NCI-H146 treated with DMSO at 0.1 percent for 48 hours (cell line): ENCODE measurements around the gene PHF10.
"Not testable (repeated sequence)": the region's sequence is repeated elsewhere in the genome, so short reads cannot be mapped to it uniquely, and the experiment has no call there.

Experiments used
- DNase-seq: peaks from one replicate; lab custom pipeline; 2025; ENCODE audit not compliant: unreplicated experiment; lab: John Stamatoyannopoulos, UW

Gene PHF10

DNA sequence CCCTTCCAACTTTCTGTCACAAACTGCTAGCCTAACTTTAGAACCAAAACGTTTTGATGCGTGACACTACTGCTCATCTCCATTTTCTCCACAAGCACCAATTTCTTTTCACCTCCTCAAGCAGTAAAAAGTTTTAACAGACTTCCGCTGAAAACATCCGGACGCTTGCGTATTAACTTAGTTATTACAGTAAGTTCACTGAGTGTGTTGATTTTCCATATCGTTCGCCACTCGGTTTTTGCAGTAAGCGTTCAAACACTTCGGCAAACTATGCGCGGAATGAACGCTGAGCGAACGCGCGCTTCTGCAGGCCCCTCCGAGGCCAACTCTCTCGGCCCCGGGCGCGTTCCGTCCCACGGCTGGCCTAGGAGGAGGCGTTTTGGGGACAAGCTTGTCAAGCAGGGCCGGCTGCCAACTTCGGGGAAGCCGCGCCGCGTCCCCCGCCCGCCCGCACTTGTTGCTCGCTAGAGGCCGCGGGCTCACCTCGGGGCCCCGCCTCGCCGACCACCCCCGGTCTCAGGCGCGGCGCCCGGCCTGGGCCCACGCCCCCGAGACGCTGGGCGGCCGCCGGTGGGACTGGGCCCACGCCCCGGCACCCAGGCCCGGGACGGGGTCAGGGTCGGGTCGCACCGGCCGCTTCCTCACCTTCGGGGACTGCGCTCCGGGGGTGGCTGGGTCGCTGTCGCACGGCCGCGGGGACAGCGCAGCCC lies 945 bp downstream of the PHF10 start:
- peak; percentile 47 for DNase-seq

DNA sequence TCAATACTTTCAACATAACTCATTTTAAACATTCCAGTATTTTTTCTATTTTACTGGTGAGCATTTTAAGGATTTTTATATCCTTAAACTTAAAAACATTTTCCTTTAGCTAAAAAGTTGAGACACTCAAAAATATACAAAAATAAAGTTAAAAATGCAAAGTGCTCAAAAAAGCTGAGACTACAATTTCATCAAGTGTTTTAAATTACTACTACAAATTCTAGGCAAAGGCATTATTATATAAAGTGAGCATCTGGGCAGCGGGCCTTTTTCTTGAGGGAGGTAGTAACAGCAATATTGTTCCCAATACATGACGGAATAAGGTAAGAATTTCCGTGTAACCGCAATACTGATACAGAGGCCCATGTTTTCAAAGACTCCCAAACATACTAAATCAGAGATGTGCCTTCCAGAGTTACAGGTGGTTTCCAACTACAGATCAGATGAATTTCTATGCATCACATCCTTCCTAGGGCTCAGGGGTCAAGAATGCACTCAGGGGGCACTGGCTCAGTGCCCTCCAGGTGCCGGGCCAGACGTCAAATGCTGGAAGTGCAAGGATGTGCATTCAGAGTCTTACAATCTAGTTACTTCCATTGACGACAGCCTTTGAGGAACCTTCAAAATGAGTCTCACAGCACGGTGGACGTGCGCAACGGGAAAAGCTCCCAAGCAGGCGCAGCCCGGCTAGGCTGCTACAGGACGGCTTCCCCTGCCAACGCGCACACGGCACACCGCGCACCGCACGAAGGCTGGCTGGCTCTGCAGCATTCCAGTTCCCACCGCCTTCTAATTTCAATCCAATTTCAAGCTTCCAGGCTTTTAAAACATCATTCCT lies 1.7 kb downstream of the PHF10 start:
- no peak for DNase-seq

DNA sequence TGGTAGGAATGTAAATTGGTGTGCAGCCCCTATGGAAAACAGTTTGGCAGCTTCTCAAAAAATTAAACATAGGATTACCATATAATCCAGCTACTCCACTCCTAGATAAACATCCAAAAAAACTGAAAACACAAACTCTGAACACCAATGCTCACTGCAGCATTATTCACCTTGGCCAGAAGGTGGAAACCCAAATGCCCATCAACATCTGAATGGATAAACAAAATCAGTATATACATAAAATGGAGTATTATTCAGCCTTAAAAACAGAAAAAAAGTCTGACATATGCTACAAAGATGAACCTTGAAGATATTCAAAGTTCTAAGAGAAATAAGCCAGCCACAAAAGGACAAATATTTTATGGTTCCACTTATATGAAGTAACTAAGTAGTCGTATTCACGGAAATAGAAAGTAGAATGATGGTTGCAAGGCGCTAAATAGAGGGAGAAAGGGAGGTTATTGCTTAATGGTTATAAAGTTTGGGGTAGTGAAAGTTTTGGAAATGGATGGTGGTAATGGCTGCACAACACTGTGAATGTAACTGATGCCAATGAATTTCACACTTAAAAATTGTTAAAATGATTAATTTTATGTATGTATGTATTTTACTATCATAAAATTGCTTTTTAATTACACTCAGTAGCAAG lies 4.0 kb downstream of the PHF10 start:
- DNase-seq, result no peak

DNA sequence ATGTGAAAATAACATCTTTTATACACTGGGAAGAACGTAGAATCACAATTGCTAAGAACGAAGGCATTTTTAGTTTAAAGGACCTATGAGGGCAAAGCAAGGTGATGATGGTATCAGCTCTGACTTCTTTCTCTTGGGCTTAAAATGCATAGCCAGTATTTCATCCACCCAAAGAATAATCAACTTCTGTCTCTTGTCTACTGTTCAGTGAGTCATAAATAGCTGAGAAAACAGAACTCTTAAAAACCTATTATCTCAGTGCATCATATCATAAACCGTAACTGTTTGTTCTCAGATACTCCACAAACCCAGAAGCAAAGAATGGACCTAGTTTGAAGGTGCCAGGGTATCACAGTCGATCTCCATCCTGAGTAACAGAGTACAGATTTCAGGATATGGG lies 5.2 kb downstream of the PHF10 start:
- no peak for DNase-seq

DNA sequence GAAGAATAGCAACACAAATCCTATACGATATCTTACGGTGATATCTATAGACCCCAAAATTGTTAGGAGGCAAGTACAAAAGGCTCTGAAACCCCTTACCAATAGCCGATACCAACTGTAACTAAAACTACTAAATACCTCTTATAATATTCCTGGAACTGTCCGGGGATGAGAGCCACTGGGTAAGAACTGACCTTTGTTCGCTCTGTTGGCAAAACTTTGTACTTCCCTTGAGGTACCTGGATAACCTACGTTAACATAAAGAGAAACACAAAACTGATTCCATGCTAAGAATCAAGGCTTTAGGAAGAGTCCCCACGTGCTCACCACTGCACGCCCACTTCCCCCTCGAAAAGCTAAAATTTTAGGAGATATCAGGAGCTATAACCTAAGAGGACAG lies 9.7 kb downstream of the PHF10 start:
- no peak for DNase-seq

DNA sequence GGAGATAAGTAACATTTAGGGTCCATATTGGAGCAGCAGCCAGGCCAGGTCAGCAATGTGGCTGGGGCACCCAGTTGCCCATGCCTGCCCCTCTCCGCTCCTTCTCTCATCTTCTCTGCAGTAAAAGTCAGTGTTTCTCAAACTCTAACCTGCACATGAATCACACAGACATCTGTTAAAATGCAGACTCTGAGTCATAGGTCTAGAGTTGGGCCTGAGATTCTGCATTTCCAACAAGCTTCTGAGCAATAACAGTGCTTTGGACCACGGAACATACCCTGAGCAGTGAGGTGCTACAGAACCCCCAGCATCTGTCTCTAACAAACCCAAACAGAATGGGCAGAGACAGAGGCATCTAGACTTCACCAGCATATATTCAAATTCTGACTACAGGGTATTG lies 10.1 kb downstream of the PHF10 start:
- no peak for DNase-seq

DNA sequence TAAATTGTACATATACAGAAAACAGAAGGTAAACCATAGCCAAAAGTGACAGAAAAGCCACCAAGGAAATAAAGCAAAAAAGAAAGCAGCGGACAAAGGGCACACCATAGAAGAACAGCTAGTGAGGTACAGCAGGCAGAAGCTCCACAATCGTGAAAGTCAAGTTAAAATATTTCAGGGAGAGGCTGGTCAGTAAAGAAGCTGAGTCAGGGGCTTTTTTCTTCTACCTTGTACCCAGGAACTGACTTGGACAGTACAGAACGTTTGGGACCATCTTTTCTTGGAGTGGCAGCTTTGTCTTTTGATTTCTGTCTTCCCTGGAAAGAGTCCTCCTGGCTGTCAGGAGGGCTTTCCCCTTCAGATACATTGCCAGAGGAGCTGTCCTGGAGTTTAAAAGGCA lies 14.3 kb downstream of the PHF10 start:
- no peak for DNase-seq

DNA sequence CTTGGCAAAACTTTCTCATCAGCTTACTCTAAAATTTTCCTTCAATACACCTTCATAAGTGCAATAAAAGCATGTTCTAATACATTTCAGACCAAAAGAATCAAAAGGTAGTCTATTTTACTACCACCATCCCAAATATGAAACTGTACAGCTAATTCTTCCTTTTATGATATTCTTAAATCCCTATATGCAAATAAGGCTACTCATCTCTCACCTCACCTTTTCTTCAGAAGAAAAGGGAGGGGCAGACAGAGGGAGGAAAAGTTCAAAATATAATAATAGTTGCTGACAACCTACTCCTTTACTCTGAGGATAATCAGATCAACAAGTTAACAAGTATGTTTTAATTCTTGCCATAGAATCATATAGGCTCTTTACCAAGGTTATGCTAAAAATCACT lies 15.0 kb downstream of the PHF10 start:
- DNase-seq, result no peak

DNA sequence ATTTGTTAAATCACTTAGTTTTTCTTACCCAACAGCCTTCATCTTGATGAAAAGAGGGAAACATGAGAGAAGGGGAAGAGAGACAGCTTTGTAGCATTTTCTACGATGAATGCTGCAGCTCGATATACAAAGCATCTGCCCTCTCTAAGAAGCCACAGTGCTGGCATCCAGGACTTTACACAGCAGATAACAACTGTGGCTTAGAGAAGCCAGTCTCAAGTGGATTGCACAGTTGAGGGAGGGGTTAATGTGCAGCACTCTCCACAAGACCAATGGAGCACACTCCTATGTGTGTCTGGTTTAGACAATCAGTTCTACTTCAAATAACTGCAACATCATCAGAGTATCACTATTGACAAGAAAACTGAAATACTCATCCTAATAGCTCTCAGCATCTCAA lies 16.5 kb downstream of the PHF10 start:
- DNase-seq, result no peak

DNA sequence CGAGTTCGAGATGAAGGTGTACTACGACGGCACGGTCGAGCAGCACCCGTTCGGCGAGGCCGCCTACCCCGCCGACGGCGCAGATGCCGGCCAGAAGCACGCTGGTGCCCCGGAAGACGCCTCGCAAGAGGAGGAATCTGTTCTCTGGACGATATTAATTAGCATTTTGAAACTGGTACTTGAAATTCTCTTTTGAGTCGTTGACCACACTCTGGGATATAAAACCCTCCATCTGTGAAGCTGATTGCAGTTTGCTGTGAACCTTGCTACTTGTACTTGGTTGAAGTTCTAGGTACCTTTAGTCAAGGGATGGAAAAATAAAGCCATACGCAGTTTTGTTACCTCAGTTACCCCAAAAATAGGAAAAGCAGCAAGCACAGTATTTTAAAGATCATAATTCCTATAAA lies 21.5 kb downstream of the PHF10 start:
- DNase-seq, result no peak

DNA sequence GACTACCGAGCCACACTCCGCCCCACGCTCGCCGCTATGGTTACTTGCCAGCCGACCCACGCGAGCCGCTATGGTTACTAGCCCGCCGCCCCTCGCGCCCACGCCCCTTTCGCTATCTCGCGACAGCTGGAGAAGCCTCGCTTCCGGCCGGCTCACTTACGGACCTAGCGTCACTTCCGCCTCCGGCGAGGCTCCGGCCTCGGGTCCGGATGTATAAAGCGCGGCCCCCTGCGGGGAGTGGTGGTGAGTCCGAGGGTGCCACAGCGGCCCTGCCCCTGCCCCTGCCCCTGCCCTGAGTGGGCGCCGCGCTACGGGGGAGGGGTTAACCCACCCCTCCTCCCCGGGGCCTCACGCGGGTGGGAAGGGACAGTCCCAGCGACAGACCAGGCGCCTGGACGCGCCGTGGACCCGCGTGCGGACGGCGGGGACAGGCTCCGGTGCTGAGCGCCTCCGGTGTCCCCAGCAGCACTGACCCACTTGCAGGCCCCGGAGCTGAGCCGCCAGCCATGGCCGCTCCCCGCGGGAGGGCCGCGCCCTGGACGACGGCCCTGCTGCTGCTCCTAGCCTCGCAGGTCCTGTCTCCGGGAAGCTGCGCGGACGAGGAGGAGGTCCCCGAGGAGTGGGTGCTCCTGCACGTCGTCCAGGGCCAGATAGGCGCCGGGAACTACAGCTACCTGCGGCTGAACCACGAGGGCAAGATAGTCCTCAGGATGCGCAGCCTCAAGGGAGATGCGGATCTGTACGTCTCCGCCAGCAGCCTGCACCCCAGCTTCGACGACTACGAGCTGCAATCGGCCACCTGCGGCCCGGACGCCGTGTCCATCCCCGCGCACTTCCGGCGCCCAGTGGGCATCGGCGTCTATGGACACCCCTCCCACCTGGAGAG lies 22.1 kb downstream of the PHF10 start, which contains the start of the genes C6orf120 and WDR27:
C6orf120 (plus strand) TSS at position 173 of the 886 bp plus-strand sequence; CDS start at position 507, 334 bp downstream.
WDR27 (minus strand) TSS at position 76 of the 886 bp plus-strand sequence. CDS start 13,024 bp downstream, outside the sequence.
- peak; percentile 95 for DNase-seq

DNA sequence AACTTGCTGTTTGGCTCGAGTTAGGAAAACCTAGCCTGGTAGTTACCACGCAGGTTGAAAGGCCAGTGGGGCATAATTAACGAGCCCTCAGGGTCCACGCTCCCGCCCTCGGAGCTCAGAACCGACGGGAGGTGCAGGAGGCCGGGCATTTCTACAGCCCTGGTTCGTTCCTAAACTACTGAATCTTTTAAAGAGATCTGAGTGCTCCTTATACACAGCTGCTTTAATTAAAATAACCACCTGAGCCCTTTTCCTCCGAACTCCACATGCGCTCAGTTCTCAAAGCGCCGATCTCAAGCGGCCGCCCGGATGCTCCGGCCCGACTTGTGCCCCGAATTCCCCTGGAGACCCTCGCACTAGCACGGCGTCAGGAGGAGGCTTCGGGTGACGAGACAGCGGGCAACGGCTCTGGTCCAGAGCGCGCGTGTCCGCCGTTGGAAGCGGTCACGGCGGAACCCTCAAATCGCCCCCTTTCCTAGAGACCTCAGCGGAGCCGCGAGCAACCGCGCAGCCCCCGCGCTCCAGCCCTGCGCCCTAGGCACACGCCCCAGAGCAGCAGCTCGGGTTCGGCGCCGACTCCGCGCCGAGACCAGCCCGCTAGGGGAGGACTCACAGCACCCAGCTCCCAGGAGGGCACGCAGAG lies 22.9 kb downstream of the PHF10 start:
- DNase-seq, result peak; percentile 37

DNA sequence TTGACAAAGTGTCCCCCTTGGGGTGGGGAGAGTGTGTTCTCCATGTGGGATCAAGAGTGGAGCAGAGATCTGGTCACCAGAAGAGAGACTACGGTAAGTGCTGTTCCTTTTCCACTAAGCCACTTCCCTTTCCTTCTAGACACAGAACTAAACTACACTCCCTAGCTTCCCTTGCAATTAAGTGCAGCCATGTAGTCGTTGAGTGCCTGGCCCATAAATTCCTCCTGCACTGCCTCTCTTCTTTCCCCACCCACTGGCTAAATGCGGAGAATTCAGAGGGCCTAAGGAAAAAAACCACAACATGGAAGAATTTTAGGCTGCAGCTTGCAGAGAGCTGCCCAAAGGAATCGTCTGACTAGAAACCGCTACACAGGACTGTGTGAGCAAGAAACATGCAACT lies 24.0 kb downstream of the PHF10 start:
- DNase-seq, result no peak

DNA sequence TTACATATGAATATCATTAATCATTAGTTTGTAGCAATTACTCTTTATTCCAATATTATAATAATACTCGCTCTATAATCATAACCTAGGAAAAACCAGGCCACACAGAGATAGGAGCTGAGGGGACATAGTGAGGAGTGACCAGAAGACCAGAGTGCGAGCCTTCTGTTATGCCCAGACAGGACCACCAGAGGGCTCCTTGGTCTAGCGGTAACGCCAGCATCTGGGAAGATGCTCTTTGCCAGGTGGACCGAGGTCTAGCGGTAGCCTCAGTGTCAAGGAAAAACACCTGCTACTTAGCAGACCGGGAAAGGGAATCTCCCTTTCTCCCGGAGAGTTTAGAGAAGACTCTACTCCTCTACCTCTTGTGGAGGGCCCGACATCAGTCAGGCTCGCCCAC lies 27.2 kb downstream of the PHF10 start:
- not testable (repeated sequence) for DNase-seq

DNA sequence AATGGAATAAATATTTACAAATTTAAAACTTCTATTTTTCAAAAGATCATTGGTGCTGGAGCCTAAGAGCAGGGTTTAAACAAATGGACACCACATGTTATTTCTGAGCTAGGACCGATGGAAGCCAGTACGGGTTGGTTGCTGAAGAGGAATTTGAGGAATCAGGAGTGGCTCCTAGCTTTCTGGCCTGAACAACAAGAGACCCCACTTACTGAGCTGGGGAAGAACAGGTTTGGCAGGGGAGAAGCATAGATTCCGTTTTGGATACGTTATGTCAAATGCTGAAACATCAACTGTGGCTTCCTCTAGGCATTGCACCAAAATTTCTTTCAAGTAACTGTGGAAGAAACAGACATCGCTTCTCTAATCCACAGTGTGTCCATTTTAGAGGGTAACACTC lies 29.2 kb downstream of the PHF10 start:
- DNase-seq, result no peak

DNA sequence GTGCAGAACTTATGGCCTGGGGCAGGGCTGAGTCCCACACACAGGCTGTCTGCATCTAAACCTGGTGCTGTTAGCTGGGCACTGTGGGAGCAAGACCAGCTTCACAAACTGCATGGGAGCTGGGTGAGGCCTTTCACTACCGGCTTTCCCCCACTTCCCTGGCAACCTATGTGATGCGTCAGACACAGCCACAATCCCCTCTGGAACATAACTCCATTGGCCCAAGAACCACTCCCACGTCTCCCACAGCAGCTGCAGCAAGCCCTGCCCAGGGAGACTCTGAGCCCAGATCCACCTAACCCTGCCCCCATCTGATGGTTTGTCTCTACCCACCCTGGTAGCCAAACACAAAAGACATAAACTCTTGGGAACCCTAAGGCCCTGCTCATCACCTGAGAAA lies 31.8 kb downstream of the PHF10 start:
- no peak for DNase-seq

DNA sequence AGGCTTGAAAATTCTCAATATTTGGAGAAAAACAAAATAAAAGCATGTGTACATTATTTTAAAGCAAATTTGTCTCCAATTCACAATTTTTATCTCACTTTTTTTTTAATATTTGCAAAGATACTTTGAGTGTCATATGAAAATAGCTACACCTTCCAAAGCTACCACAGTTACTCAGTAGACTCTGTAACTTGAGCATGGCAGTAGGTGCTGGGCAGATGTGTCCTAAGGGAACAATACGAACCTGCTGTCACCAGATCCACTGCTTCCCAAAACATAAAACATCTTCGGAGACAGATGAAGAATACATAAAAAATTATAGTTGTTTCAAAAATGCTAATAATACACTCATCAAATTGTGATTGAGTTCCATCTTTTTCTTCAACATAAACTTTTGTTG lies 33.0 kb downstream of the PHF10 start:
- DNase-seq, result no peak

DNA sequence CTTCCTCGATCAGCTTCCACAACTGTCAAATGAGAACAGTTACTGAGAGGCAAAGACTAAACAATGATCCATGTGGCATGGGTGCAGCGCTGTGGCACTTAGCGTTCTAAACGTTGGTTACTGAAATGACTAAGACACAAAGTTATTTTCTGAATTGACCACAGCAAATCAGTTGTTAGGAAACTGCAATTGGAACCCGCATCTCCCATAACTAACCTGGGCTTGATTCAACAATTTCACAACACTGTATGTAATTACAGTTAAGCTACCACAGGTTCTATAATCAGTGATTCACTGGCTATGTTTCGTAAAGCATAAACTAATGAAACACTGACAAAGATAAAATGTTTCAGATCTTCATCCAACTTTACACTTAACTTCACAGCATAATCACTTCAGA lies 35.0 kb downstream of the PHF10 start:
- no peak for DNase-seq

DNA sequence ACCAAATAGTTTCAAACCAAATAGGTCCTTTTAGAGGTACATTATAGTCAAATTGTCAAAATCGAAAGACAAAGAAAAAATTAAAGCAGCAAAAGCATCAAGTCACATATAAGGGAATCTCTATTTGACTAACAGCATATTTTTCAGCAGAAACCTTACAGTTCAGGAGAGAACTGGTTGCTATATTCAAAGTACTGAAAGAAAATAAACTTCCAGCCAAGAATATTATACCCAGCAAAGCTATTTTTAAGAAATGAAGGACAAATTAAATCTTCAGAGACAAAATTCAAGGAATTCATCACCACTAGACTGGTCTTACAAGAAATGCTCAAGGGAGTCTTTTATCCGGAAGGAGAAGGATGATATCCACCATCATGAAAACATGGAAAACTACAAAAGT lies 38.4 kb downstream of the PHF10 start:
- DNase-seq, result no peak

DNA sequence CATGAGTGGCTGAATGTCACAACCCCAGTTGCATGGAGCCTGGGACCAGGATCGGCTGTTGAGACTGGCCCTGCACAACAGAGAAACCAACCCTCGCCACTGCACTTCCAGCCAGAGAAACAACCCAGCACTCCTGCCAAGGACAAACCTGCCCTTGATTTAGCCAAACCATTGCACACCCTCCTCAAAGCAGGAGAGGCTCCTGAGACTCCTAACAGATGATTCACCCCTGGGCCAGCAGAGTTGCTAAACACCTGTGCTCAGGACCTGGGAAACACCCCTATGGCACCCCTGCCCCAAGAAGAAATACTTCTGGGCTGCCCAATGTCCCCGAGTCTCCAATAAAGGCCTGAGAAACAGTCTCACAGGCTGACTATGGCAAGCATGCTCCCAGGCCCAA lies 40.2 kb downstream of the PHF10 start:
- no peak for DNase-seq
